ENCODE data around the gene CACUL1. TPM values are rescaled to one million over a fixed set of nuclear protein-coding genes. Genes with fewer than 3 reads are reported as not detected.
"Not testable (repeated sequence)": the region's sequence is repeated elsewhere in the genome, so short reads cannot be mapped to it uniquely, and the experiment has no call there.

CACUL1 gene
- total RNA-seq, 6 experiments from 2014 or later, result 15.5 to 26.4 (median 17.8) TPM

DNA sequence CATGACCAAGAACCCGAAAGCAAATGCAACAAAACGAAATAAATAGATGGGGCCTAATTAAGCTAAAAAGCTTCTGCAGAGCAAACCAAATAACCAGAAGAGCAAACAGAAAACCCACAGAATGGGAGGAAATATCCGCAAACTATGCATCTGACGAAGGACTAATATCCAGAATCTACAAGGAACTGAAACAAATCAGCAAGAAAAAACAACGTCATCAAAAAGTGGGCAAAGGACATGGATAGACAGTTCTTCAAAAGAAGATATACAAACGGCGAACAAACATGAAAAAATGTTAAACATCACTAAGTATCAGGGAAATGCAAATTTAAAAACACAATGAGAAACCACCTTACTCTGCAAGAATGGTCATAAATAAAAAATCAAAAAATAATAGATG is 35.3 kb upstream of the CACUL1 start:
- Histone ChIP-seq H3K36me3 (no peaks in the 10 kb centered on the region), H3K27me3 (no peaks in the 10 kb centered on the region), H3K27ac (no peak overlapping the region), H3K4me3 (no peak overlapping the region), H3K4me1 (no peaks in the 10 kb centered on the region), H3K9me3 (no peaks in the 10 kb centered on the region)
- WGBS (ENCODE audit: insufficient coverage, low coverage, low lambda C conversion rate, missing lambda C conversion rate), result 72% methylated on average over 7 of the region's 7 CpGs
- TF ChIP-seq, protein P1, sequence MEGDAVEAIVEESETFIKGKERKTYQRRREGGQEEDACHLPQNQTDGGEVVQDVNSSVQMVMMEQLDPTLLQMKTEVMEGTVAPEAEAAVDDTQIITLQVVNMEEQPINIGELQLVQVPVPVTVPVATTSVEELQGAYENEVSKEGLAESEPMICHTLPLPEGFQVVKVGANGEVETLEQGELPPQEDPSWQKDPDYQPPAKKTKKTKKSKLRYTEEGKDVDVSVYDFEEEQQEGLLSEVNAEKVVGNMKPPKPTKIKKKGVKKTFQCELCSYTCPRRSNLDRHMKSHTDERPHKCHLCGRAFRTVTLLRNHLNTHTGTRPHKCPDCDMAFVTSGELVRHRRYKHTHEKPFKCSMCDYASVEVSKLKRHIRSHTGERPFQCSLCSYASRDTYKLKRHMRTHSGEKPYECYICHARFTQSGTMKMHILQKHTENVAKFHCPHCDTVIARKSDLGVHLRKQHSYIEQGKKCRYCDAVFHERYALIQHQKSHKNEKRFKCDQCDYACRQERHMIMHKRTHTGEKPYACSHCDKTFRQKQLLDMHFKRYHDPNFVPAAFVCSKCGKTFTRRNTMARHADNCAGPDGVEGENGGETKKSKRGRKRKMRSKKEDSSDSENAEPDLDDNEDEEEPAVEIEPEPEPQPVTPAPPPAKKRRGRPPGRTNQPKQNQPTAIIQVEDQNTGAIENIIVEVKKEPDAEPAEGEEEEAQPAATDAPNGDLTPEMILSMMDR (IDR thresholded peaks at IDR 0.05), result no peak
- no peak for TF ChIP-seq POLR2A (IDR thresholded peaks at IDR 0.05)
- intact Hi-C loops (cut with DNase I), result loop anchor here in 1 of 2 donors (10.0 kb wide), 1 partner anchor 195 kb away; the partner anchor contains the start of gene PRLHR
- DNase-seq (no peak), ATAC-seq (peak in 1 of 4 donors; percentile 27)

DNA sequence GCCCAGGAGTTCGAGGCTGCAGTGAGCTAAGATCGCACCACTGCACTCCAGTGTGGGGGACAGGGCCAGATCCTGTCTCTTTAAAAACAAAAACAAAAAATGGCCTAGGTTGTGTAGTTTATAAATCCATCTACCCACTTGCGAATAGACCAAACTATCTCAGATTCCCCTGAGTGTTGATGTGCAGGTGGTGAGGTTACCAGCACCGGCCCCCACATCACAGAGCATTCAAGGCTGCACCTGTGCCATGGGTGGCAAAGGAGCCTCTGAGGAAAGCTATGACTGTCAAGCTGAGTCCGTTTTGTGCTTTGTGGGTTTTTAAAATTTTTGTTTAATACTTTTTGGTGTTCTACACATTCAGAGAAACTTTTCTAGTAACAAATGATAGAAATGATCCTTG is 30.8 kb upstream of the CACUL1 start:
- no peaks in the 10 kb centered on the region for H3K4me1 ChIP-seq
- no peaks in the 10 kb centered on the region for H3K36me3 ChIP-seq
- H3K27me3 ChIP-seq, result no peaks in the 10 kb centered on the region
- H3K27ac ChIP-seq, result no peak overlapping the region
- no peak overlapping the region for H3K4me3 ChIP-seq
- 86% methylated on average over 4 of the region's 5 CpGs for WGBS (ENCODE audit: insufficient coverage, low coverage, low lambda C conversion rate, missing lambda C conversion rate)
- DNase-seq (no peak), ATAC-seq (no peak)
- TF ChIP-seq, protein P1 (IDR thresholded peaks at IDR 0.05), result no peak
- TF ChIP-seq POLR2A (IDR thresholded peaks at IDR 0.05), result no peak
- no peaks in the 10 kb centered on the region for H3K9me3 ChIP-seq
- intact Hi-C loops (cut with DNase I), result no loop called here

DNA sequence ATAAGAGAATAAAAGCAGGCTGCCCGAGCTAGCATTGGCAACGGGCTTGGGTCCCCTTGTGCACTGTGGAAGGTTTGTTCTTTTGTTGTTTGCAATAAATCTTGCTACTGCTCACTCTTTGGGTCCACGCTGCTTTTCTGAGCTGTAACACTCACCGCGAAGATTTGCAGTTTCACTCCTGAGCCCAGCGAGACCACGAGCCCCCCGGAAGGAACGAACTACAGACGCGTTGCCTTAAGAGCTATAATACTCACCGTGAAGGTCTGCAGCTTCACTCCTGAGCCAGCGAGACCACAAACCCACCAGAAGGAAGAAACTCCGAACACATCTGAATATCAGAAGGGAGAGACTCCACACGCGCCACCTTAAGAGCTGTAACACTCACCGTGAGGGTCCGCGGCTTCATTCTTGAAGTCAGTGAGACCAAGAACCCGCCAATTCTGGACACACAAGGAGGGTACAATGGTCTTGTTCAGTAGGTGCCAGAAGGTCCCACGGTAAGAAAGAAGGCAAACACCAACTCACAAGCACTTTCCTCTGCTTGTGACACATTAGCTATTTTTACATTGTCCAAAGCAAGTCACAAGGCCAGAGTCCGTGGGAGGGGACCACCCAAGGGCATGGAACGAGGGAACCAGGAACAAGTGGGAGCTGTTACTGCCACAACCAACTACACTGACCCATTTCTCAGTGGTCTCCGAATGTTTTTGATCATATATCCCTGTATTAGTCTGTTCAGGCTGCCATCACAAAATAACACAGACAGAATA is 29.2 kb upstream of the CACUL1 start:
- no peak for TF ChIP-seq POLR2A (IDR thresholded peaks at IDR 0.05)
- TF ChIP-seq, protein P1 (IDR thresholded peaks at IDR 0.05), result no peak
- H3K27me3 ChIP-seq, result no peaks in the 10 kb centered on the region
- no peaks in the 10 kb centered on the region for H3K36me3 ChIP-seq
- H3K4me3 ChIP-seq, result no peak overlapping the region
- 93% methylated on average over 18 of the region's 24 CpGs for WGBS (ENCODE audit: insufficient coverage, low coverage, low lambda C conversion rate, missing lambda C conversion rate)
- H3K4me1 ChIP-seq, result peaks cover 0 to 7% (median 0%) of the 10 kb centered on the region in 4 donors
- H3K27ac ChIP-seq, result no peak overlapping the region
- H3K9me3 ChIP-seq, result no peaks in the 10 kb centered on the region
- no peak for DNase-seq
- no peak for ATAC-seq
- intact Hi-C loops (cut with DNase I), result no loop called here

DNA sequence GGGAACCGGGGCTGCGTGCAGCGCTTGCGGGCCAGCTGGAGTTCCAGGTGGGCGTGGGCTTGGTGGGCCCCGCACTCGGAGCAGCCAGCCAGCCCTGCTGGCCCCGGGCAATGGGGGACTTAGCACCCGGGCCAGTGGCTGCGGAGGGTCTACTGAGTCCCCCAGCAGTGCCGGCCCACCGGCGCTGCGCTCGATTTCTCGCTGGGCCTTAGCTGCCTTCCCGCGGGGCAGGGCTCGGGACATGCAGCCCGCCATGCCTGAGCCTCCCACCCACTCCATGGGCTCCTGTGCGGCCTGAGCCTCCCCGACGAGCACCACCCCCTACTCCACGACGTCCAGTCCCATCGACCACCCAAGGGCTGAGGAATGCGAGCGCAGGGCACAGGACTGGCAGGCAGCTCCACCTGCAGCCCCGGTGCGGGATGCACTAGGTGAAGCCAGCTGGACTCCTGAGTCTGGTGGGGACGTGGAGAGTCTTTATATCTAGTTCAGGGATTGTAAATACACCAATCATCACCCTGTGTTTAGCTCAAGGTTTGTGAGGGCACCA is 28.2 kb upstream of the CACUL1 start:
- H3K36me3 ChIP-seq; H3K9me3 ChIP-seq; H3K27ac ChIP-seq; H3K4me3 ChIP-seq; intact Hi-C loops (cut with DNase I); ATAC-seq; H3K27me3 ChIP-seq; DNase-seq: not testable (repeated sequence)
- 91% methylated on average over 1 of the region's 31 CpGs for WGBS (ENCODE audit: insufficient coverage, low coverage, low lambda C conversion rate, missing lambda C conversion rate)
- peaks cover 0 to 16% (median 0%) of the 10 kb centered on the region in 4 donors for H3K4me1 ChIP-seq

DNA sequence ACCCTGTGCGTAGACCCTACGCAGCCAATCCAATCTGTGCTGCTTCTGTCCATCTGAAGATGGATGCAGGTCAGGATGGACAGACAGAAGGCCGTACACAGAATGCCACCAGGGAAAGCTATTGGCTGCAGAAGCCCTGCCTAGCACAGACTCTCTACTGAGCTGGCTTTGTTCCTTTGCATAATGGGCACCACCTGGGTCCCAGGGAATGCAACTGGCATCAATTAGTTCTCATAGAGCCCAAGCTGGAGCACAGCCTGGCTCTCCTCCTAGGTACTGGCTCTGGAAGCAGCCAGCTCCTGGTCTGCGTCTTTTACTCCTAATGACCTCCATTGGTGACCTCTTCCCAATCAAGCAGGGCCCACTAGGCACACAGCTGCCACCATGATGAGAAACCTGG is 26.8 kb upstream of the CACUL1 start:
- Histone ChIP-seq H3K9me3 (no peaks in the 10 kb centered on the region), H3K4me3 (no peak overlapping the region), H3K4me1 (peaks cover 0 to 16% (median 0%) of the 10 kb centered on the region in 4 donors), H3K36me3 (no peaks in the 10 kb centered on the region), H3K27ac (no peak overlapping the region), H3K27me3 (no peaks in the 10 kb centered on the region)
- TF ChIP-seq, protein P1 (IDR thresholded peaks at IDR 0.05), result no peak
- TF ChIP-seq POLR2A (IDR thresholded peaks at IDR 0.05), result no peak
- no CpG with 5 or more reads among the region's 4 CpGs for WGBS (ENCODE audit: insufficient coverage, low coverage, low lambda C conversion rate, missing lambda C conversion rate)
- DNase-seq (no peak), ATAC-seq (no peak)
- intact Hi-C loops (cut with DNase I), result no loop called here
